Measurements from ENCODE around the gene VIPR2. TPM values are rescaled to one million over a fixed set of nuclear protein-coding genes. Genes with fewer than 3 reads are reported as not detected.
A peak's percentile ranks its signal among the peaks of the same experiment; 100 is the strongest.

VIPR2 gene
- total RNA-seq, 3 donors from 2014 or later: 0.48 to 14.0 (median 4.6) TPM

- no peaks in the 10 kb centered on the region for H3K27me3 ChIP-seq
- TF ChIP-seq POLR2AphosphoS5 (IDR thresholded peaks at IDR 0.05) (no peak), POLR2A (IDR thresholded peaks at IDR 0.05) (no peak), CTCF (IDR thresholded peaks at IDR 0.05) (no peak)
- DNase-seq (ENCODE audit: low spot score in 2 of 2): peak in 1 of 2 donors; percentile 10
- no peaks in the 10 kb centered on the region for H3K4me1 ChIP-seq
- no peak overlapping the region for H3K4me3 ChIP-seq
- H3K27ac ChIP-seq: no peak overlapping the region
- no peaks in the 10 kb centered on the region for H3K36me3 ChIP-seq
- intact Hi-C loops (cut with DNase I; ENCODE audit: low total_unique reads): loop anchor here (1.0 kb wide), 1 partner anchor 39 kb away; no protein-coding TSS in a partner anchor
- H3K9me3 ChIP-seq: no peaks in the 10 kb centered on the region
Observed at GRCh38 chr7:159065852-159066480, 78.7 kb downstream of the VIPR2 start.

GRCh38 chr7:159064816-159065510 lies 79.7 kb downstream of the VIPR2 start:
- Histone ChIP-seq H3K4me3 (no peak overlapping the region), H3K36me3 (no peaks in the 10 kb centered on the region), H3K27me3 (no peaks in the 10 kb centered on the region), H3K27ac (no peak overlapping the region), H3K4me1 (no peaks in the 10 kb centered on the region), H3K9me3 (no peaks in the 10 kb centered on the region)
- no peak for DNase-seq (ENCODE audit: low spot score in 2 of 2)
- TF ChIP-seq POLR2AphosphoS5 (IDR thresholded peaks at IDR 0.05) (no peak), CTCF (IDR thresholded peaks at IDR 0.05) (no peak), POLR2A (IDR thresholded peaks at IDR 0.05) (no peak)
- intact Hi-C loops (cut with DNase I; ENCODE audit: low total_unique reads): no loop called here

GRCh38 chr7:159064121-159064815 lies 80.4 kb downstream of the VIPR2 start:
- peak in 1 of 2 donors; percentile 11 for DNase-seq (ENCODE audit: low spot score in 2 of 2)
- no peak for TF ChIP-seq POLR2A (IDR thresholded peaks at IDR 0.05)
- TF ChIP-seq CTCF (IDR thresholded peaks at IDR 0.05): no peak
- no peak for TF ChIP-seq POLR2AphosphoS5 (IDR thresholded peaks at IDR 0.05)
- Histone ChIP-seq H3K27ac (no peak overlapping the region), H3K4me1 (no peaks in the 10 kb centered on the region), H3K9me3 (no peaks in the 10 kb centered on the region), H3K4me3 (no peak overlapping the region), H3K27me3 (no peaks in the 10 kb centered on the region), H3K36me3 (no peaks in the 10 kb centered on the region)
- intact Hi-C loops (cut with DNase I; ENCODE audit: low total_unique reads): no loop called here

GRCh38 chr7:159063046-159063840 lies 81.4 kb downstream of the VIPR2 start:
- peak in 1 of 2 donors; percentile 8 for DNase-seq (ENCODE audit: low spot score in 2 of 2)
- TF ChIP-seq CTCF (IDR thresholded peaks at IDR 0.05) (no peak), POLR2A (IDR thresholded peaks at IDR 0.05) (no peak), POLR2AphosphoS5 (IDR thresholded peaks at IDR 0.05) (no peak)
- intact Hi-C loops (cut with DNase I; ENCODE audit: low total_unique reads): no loop called here

More at GRCh38 chr7:159063046-159063840, 81.4 kb downstream of the VIPR2 start:
- Histone ChIP-seq H3K27ac (no peak overlapping the region), H3K4me3 (no peak overlapping the region), H3K9me3 (no peaks in the 10 kb centered on the region), H3K27me3 (no peaks in the 10 kb centered on the region), H3K4me1 (no peaks in the 10 kb centered on the region), H3K36me3 (no peaks in the 10 kb centered on the region)
